GM12878 (cell line): ENCODE results near the gene VMAC. TPM values are rescaled to one million over a fixed set of nuclear protein-coding genes. Genes with fewer than 3 reads are reported as not detected.

Source experiments
- ATAC-seq: fragments of 200-7000 bp; cut with Tn5 transposase; 3 replicates; pipeline ENCODE4 v1.9.1; 2020; ENCODE audit warnings: mild to moderate bottlenecking, moderate library complexity
- BruUV-seq: library from RNA; stranded (reverse); fragments of 400-500 nt; replicated peaks from 2 replicates; lab custom pipeline; 2021; lab: Mats Ljungman, UMichigan
- CTCF ChIA-PET: fragments of 300-600 bp; sonication (Branson Sonifier 250); formaldehyde crosslinking; extraction: SDS; loops from one replicate; lab custom pipeline; 2021; ENCODE audit warnings: inconsistent platforms; lab: Yijun Ruan, JAX
- POLR2A ChIA-PET: fragments of 350-600 bp; formaldehyde crosslinking; extraction: SDS; loops from one replicate; lab custom pipeline; 2021; ENCODE audit warnings: inconsistent platforms; lab: Charles Lee
- RAD21 ChIA-PET: fragments of 300-600 bp; sonication (Branson Sonifier 250); formaldehyde crosslinking; loops from one replicate; lab custom pipeline; 2023; ENCODE audit warnings: antibody characterized with exemption; ENCODE audit not compliant: unreplicated experiment; lab: Charles Lee
- SMC1A ChIA-PET: fragments of 300-600 bp; sonication (Branson Sonifier 250); formaldehyde crosslinking; loops from one replicate; lab custom pipeline; 2023; ENCODE audit not compliant: unreplicated experiment, uncharacterized antibody; lab: Charles Lee
- DNase-seq: peaks from one replicate; pipeline ENCODE4 v3.0.0-alpha.2; 2011; ENCODE audit warnings: low read depth, low spot score
- FAIRE-seq: peaks from 3 replicates; lab custom pipeline; 2011; peaks lifted over from hg19 to GRCh38; lab: Jason Lieb, UNC
- H2AFZ ChIP-seq: 2 replicates; pipeline ENCODE4 v1.6.0; 2011; ENCODE audit warnings: low read depth, low read length, control low read depth; ENCODE audit not compliant: control insufficient read depth
- H3K27ac ChIP-seq: 2 replicates; pipeline ENCODE4 v1.5.1; 2011; ENCODE audit warnings: control low read depth; ENCODE audit not compliant: control insufficient read depth, insufficient read depth
- H3K27me3 ChIP-seq, 2 experiments: replicated peaks in 1 of 2; 2 replicates each; pipeline versions ENCODE4 v1.6.0 to v1.6.1; 2011; ENCODE audit warnings: low read length in 1 of 2; ENCODE audit not compliant: control insufficient read depth in 2 of 2, insufficient read depth in 2 of 2
- H3K36me3 ChIP-seq, 2 experiments: 2 replicates each; pipeline ENCODE4 v1.5.1; 2011; ENCODE audit warnings: low read length in 1 of 2; ENCODE audit not compliant: control insufficient read depth in 2 of 2, insufficient read depth in 2 of 2
- H3K4me1 ChIP-seq: 2 replicates; pipeline ENCODE4 v1.6.1; 2011; ENCODE audit warnings: mild to moderate bottlenecking, low read length, moderate library complexity, mixed read lengths; ENCODE audit not compliant: control insufficient read depth, insufficient read depth
- H3K4me2 ChIP-seq: 2 replicates; pipeline ENCODE4 v1.6.0; 2011; ENCODE audit warnings: control low read depth; ENCODE audit not compliant: control insufficient read depth, insufficient read depth
- H3K4me3 ChIP-seq: fragments of 200-600 bp; sonication (generic); 2 replicates; pipeline ENCODE4 v1.5.1; 2016
- H3K79me2 ChIP-seq: 2 replicates; pipeline ENCODE4 v1.6.0; 2011; ENCODE audit warnings: low read length; ENCODE audit not compliant: control insufficient read depth, insufficient read depth
- H3K9ac ChIP-seq: 2 replicates; pipeline ENCODE4 v1.8.0; 2011; ENCODE audit warnings: low read length, control low read depth, mixed read lengths; ENCODE audit not compliant: control insufficient read depth, insufficient read depth
- H3K9me3 ChIP-seq: replicated peaks from 3 replicates; pipeline ENCODE4 v1.5.1; 2011; ENCODE audit warnings: mild to moderate bottlenecking, low read length; ENCODE audit not compliant: control insufficient read depth, insufficient read depth
- H4K20me1 ChIP-seq: 2 replicates; pipeline ENCODE4 v1.6.0; 2011; ENCODE audit not compliant: control insufficient read depth, insufficient read depth
- ATF3 ChIP-seq: IDR thresholded peaks from 2 replicates; pipeline ENCODE4 v1.6.1; 2011; ENCODE audit warnings: low read depth, mild to moderate bottlenecking, low read length, moderate library complexity, borderline replicate concordance; ENCODE audit errors: extremely low read depth
- BRCA1 ChIP-seq: IDR thresholded peaks from 2 replicates; pipeline ENCODE4 v1.6.1; 2011; ENCODE audit warnings: low read depth, low read length, improper control_type of control experiment
- EP300 ChIP-seq, 2 experiments: fragments of 150-350 bp in 1 of 2; IDR thresholded peaks; 2 replicates each; pipeline ENCODE4 v1.6.1; 2011 to 2012; ENCODE audit warnings: low read depth in 2 of 2, low read length in 2 of 2, borderline replicate concordance in 1 of 2, improper control_type of control experiment in 1 of 2, inconsistent platforms in 1 of 2; ENCODE audit not compliant: control insufficient read depth in 1 of 2
- ETV6 ChIP-seq, 2 experiments: fragments of 450-650 bp in 1 of 2; IDR thresholded peaks in 1 of 2; conservative IDR thresholded peaks in 1 of 2; 2 replicates each; pipeline ENCODE4 v1.6.1; 2014; ENCODE audit warnings: antibody characterized with exemption in 1 of 2, borderline replicate concordance in 1 of 2, low read depth in 1 of 2, mild to moderate bottlenecking in 1 of 2, moderate library complexity in 1 of 2
- IKZF1 ChIP-seq: fragments of 450-650 bp; conservative IDR thresholded peaks from 2 replicates; pipeline ENCODE4 v1.6.1; 2017; ENCODE audit warnings: antibody characterized with exemption, mild to moderate bottlenecking
- IRF4 ChIP-seq: IDR thresholded peaks from 2 replicates; pipeline ENCODE4 v1.6.1; 2011; ENCODE audit warnings: low read depth, low read length
- MYC ChIP-seq: IDR thresholded peaks from 2 replicates; pipeline ENCODE4 v1.6.1; 2011; ENCODE audit warnings: mild to moderate bottlenecking, low read length, moderate library complexity, inconsistent platforms; ENCODE audit not compliant: insufficient read depth, insufficient replicate concordance, insufficient read length, severe bottlenecking
- NBN ChIP-seq: fragments of 450-650 bp; IDR thresholded peaks from 2 replicates; pipeline ENCODE4 v1.6.1; 2016
- POLR2AphosphoS2 ChIP-seq: IDR thresholded peaks from 2 replicates; pipeline ENCODE4 v1.6.1; 2011; ENCODE audit warnings: low read depth, mild to moderate bottlenecking, low read length, improper control_type of control experiment, moderate library complexity
- RAD21 ChIP-seq: IDR thresholded peaks from 2 replicates; pipeline ENCODE4 v1.6.1; 2011; ENCODE audit warnings: mild to moderate bottlenecking, low read depth, low read length, moderate library complexity; ENCODE audit not compliant: insufficient read depth
- SMAD5 ChIP-seq: IDR thresholded peaks from 2 replicates; pipeline ENCODE4 v1.6.1; 2016; ENCODE audit warnings: antibody characterized with exemption, low read depth
- TARDBP ChIP-seq: IDR thresholded peaks from 2 replicates; pipeline ENCODE4 v1.6.1; 2016; ENCODE audit warnings: borderline replicate concordance
- TCF3 ChIP-seq: IDR thresholded peaks from 2 replicates; pipeline ENCODE4 v1.6.1; 2012; ENCODE audit warnings: low read depth, mild to moderate bottlenecking, low read length, borderline replicate concordance; ENCODE audit not compliant: insufficient read depth
- ZNF217 ChIP-seq: fragments of 450-650 bp; IDR thresholded peaks from 2 replicates; pipeline ENCODE4 v1.6.1; 2017; ENCODE audit warnings: antibody characterized with exemption, mild to moderate bottlenecking
- WGBS: methylation state at CpG from one replicate; pipeline ENCODE4 v1.1.6; 2016; ENCODE audit warnings: low lambda C conversion rate; ENCODE audit not compliant: insufficient replicate concordance, insufficient coverage; ENCODE audit errors: missing lambda C conversion rate; 5-methylcytosine and 5-hydroxymethylcytosine counted together
- in situ Hi-C: fragments of 300-500 bp; cut with MboI; formaldehyde crosslinking; loops from 9 replicates; pipeline ENCODE4 v1.14.3; 2018; ENCODE audit warnings: mixed read lengths
- intact Hi-C: fragments of 100-400 bp; cut with micrococcal nuclease; formaldehyde crosslinking; loops from one replicate; pipeline ENCODE4 v1.14.2; 2022; ENCODE audit not compliant: unreplicated experiment
- polyA plus RNA-seq, 11 experiments: library from polyadenylated mRNA; depleted of rRNA in 4 of 11; unstranded in 6 of 11; stranded (reverse) in 5 of 11; fragments of >200 nt; fragmentation: Nextera tagmentation in 4 of 11; fragmentation: Illumina TruSeq in 1 of 11; extraction: Ambion mirVana in 4 of 11; extraction: Trizol in 1 of 11; gene quantifications; 1 replicate in 1 of 11; 2 replicates in 10 of 11; pipeline versions ENCODE4 v1.2.1 to v1.2.3, GENCODE V29; 2011 to 2016; ENCODE audit warnings: inconsistent platforms in 2 of 11, missing spikeins in 2 of 11, low read depth in 1 of 11
- total RNA-seq, 4 experiments: library from RNA; depleted of rRNA in 3 of 4; stranded (reverse); fragments of >200 nt in 3 of 4; fragmentation: Illumina TruSeq in 1 of 4; extraction: Trizol in 1 of 4; gene quantifications; 2 replicates each; pipeline versions ENCODE4 v1.2.1 to v1.2.3, GENCODE V29; 2013 to 2021
- TF ChIP-seq, protein P1 (sequence below): fragments of 450-650 bp; IDR thresholded peaks from 2 replicates; pipeline ENCODE4 v1.6.1; 2017; ENCODE audit warnings: mild to moderate bottlenecking, moderate library complexity
- TF ChIP-seq, protein P2 (sequence below): IDR thresholded peaks from 2 replicates; pipeline ENCODE4 v1.6.1; 2012; ENCODE audit warnings: low read depth, low read length, improper control_type of control experiment

Gene VMAC
- total and polyA plus RNA-seq, 10 of the 15 experiments (the other 5 are each of a cell fraction or from before 2014, with no cell fraction given), result 0.18 to 6.8 (median 1.8) TPM

DNA sequence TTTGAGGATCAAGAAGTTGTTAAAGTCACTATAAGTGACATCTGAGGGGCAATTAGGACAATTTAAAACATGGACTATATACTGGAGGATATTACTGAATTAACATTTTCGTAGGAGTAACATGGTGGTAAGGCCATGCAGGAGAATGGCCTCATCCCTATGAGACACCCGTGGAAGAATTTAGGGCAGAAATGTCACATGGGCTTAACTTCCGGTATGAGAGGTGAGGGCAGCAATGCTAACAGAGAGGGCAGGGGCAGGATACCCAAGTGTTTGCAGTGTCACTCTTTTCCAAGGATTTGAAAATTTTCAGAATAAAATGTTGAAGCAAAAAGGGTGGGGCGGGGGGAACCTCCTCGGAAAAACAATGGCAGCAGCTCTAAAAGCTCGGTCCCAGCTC lies 49.6 kb downstream of the VMAC start:
- intact Hi-C loops, result no loop called here
- FAIRE-seq (no peak), DNase-seq (no peak), ATAC-seq (no peak)
- H3K4me2 ChIP-seq, result no peak overlapping the region
- ChIA-PET RAD21 (interaction anchor here (1.6 kb wide), 1 partner anchor 14 kb away, joined by 3 read pairs; no protein-coding TSS in a partner anchor), SMC1A (no interaction called here), POLR2A (no interaction called here), CTCF (no interaction called here)
- no peak overlapping the region for H3K9ac ChIP-seq
- H3K36me3 ChIP-seq, result peaks cover 6 to 15% of the 10 kb centered on the region in 2 experiments; a peak in 3 of 4 replicates
- no TSS peak for BruUV-seq
- no peak overlapping the region for H3K27ac ChIP-seq
- H2AFZ ChIP-seq, result no peak overlapping the region
- H4K20me1 ChIP-seq, result no peaks in the 10 kb centered on the region; the same call in none of the 2 replicates
- 75% methylated on average over 6 of the region's 6 CpGs for WGBS
- peaks cover 22% of the 10 kb centered on the region for H3K4me1 ChIP-seq
- no peak overlapping the region for H3K4me3 ChIP-seq
- no peaks in the 10 kb centered on the region for H3K9me3 ChIP-seq
- in situ Hi-C loops, result no loop called here
- peaks cover 62% of the 10 kb centered on the region for H3K79me2 ChIP-seq
- H3K27me3 ChIP-seq, result no peaks in the 10 kb centered on the region
- TF ChIP-seq NBN (no peak), SMAD5 (no peak), EP300 (IDR thresholded peaks at IDR 0.05; ENCODE audit: borderline replicate concordance in 1 of 2, control insufficient read depth in 1 of 2, low read depth in 2 of 2, low read length in 2 of 2) (no peak), RAD21 (no peak), TCF3 (no peak), ZNF217 (no peak), ATF3 (no peak), ETV6 (conservative IDR thresholded peaks at IDR 0.05 in 1 of 2, IDR thresholded peaks at IDR 0.05 in 1 of 2; ENCODE audit: borderline replicate concordance in 1 of 2, low read depth in 1 of 2) (no peak), TARDBP (no peak), POLR2AphosphoS2 (no peak), IKZF1 (no peak), MYC (no peak), BRCA1 (no peak), IRF4 (no peak)
- TF ChIP-seq, protein P1, sequence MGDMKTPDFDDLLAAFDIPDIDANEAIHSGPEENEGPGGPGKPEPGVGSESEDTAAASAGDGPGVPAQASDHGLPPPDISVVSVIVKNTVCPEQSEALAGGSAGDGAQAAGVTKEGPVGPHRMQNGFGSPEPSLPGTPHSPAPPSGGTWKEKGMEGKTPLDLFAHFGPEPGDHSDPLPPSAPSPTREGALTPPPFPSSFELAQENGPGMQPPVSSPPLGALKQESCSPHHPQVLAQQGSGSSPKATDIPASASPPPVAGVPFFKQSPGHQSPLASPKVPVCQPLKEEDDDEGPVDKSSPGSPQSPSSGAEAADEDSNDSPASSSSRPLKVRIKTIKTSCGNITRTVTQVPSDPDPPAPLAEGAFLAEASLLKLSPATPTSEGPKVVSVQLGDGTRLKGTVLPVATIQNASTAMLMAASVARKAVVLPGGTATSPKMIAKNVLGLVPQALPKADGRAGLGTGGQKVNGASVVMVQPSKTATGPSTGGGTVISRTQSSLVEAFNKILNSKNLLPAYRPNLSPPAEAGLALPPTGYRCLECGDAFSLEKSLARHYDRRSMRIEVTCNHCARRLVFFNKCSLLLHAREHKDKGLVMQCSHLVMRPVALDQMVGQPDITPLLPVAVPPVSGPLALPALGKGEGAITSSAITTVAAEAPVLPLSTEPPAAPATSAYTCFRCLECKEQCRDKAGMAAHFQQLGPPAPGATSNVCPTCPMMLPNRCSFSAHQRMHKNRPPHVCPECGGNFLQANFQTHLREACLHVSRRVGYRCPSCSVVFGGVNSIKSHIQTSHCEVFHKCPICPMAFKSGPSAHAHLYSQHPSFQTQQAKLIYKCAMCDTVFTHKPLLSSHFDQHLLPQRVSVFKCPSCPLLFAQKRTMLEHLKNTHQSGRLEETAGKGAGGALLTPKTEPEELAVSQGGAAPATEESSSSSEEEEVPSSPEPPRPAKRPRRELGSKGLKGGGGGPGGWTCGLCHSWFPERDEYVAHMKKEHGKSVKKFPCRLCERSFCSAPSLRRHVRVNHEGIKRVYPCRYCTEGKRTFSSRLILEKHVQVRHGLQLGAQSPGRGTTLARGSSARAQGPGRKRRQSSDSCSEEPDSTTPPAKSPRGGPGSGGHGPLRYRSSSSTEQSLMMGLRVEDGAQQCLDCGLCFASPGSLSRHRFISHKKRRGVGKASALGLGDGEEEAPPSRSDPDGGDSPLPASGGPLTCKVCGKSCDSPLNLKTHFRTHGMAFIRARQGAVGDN, result no peak
- TF ChIP-seq, protein P2, sequence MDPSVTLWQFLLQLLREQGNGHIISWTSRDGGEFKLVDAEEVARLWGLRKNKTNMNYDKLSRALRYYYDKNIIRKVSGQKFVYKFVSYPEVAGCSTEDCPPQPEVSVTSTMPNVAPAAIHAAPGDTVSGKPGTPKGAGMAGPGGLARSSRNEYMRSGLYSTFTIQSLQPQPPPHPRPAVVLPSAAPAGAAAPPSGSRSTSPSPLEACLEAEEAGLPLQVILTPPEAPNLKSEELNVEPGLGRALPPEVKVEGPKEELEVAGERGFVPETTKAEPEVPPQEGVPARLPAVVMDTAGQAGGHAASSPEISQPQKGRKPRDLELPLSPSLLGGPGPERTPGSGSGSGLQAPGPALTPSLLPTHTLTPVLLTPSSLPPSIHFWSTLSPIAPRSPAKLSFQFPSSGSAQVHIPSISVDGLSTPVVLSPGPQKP, result no peak
